ENCODE results near the gene TRAM2.

The TRAM2 gene

DNA sequence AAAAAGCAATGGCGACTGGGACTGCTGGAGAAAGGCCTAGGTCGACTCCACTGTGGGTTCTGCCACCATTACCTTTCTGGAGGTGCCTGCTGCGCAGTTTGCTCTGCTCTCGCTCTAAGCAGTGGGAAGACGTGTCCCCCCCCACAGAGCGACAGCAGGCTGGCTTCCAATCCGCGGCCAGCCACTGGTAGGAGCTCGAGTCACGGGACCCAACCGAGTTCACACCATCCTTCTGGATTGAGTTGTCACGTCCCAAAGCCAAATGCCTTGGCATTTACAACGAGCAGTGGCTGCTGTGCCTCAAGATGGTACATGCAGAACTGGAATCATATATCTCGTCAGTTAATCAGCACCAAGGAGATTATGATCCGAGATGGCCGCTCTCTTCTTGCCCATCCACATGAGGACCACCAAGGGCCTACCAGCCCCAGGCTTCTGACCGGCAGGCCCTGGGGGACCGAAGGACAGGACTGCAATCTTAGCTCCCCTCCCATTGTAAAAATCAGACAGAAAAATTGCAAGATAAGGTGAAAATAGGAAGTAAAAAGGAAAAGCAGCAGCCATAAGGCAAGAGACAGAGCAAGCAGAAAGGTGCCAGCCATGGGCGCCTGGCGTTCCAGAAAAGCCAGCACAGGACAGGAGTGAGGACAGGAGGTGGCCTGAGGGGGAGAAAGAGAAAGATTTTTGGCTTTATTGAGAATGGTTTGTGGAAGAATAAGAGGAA, 74.4 kb downstream of the TRAM2 start:
- no peak for DNase-seq (ENCODE audit: low read depth, low spot score)
- in situ Hi-C loops (cut with HindIII; ENCODE audit: low sequenced_read_pairs): no loop called here
- TF ChIP-seq, protein P1, sequence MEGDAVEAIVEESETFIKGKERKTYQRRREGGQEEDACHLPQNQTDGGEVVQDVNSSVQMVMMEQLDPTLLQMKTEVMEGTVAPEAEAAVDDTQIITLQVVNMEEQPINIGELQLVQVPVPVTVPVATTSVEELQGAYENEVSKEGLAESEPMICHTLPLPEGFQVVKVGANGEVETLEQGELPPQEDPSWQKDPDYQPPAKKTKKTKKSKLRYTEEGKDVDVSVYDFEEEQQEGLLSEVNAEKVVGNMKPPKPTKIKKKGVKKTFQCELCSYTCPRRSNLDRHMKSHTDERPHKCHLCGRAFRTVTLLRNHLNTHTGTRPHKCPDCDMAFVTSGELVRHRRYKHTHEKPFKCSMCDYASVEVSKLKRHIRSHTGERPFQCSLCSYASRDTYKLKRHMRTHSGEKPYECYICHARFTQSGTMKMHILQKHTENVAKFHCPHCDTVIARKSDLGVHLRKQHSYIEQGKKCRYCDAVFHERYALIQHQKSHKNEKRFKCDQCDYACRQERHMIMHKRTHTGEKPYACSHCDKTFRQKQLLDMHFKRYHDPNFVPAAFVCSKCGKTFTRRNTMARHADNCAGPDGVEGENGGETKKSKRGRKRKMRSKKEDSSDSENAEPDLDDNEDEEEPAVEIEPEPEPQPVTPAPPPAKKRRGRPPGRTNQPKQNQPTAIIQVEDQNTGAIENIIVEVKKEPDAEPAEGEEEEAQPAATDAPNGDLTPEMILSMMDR (IDR thresholded peaks at IDR 0.05; ENCODE audit: low read depth, low read length): no peak
- H3K4me3 ChIP-seq (ENCODE audit: low read depth, low read length): no peak overlapping the region

DNA sequence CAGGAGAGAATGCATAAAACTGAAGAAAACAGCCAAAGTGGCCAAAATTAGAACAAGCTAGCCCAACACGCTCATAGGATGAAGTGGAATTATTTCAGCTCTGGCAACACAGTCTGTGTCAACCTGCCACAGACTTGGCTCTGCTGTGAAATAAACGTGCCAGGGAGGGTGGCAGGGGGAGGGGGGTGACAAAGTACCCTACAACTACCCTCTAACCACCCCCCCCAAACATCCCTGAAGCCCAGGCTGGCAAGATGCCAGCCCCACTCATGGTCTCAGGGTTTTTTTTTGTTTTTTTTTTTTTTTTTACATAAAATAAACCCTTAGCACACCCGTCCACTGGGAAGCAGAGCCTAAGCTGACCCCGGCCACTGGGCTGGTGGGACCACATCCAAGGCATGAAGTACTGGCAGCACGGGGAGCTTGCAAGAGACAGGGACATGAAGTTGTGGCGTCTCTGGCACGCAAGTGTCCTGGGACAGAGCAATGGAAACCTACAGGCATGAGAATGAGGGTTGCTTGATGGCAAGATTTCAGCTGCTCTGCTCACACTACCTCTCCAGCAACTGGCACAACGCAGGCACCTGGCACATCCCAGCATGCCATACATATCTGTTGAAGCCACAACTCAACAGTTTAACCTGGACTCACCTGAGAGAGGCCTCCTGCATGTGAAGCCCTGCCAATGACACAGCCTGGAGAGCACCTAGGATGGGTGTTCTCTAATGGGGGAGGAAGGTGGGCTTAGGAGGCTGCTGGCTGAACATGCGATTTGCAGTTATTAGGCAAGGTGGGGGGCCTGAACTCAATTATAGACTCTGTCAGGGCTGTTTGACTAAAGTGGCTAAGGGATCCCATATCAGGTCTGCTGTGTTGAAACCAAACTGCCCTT, 76.4 kb downstream of the TRAM2 start:
- in situ Hi-C loops (cut with HindIII; ENCODE audit: low sequenced_read_pairs): no loop called here
- TF ChIP-seq, protein P1 (IDR thresholded peaks at IDR 0.05; ENCODE audit: low read depth, low read length): no peak
- no peak overlapping the region for H3K4me3 ChIP-seq (ENCODE audit: low read depth, low read length)
- DNase-seq (ENCODE audit: low read depth, low spot score): no peak

DNA sequence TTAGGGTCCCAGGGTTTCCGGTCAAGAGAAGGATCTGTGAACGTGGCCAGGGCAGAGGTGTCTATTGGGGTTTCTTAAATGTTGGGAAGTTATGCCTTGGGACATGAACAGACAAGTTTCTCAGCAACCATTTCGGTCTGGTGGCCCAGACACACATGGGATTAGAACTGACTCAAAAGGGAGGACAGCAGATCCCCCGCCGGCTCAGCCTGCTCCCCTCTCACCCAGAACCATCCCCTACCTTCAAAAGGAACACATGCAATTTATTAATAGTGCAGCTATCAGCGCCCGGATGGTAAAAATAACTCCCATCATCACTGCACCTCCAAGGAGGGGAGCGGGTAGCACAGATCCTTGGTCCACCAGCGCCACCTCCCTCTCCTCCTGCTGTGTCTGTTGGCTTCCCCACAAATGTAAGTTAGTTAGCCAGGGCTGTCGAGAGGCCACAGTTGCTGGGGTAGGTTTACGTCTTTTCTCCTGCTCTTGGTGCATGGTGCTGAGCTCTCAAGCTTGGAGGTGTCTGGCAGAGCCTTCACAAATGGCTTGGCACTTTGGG, 77.1 kb downstream of the TRAM2 start:
- no peak for DNase-seq (ENCODE audit: low read depth, low spot score)
- TF ChIP-seq, protein P1 (IDR thresholded peaks at IDR 0.05; ENCODE audit: low read depth, low read length): no peak
- in situ Hi-C loops (cut with HindIII; ENCODE audit: low sequenced_read_pairs): no loop called here
- H3K4me3 ChIP-seq (ENCODE audit: low read depth, low read length): no peak overlapping the region

DNA sequence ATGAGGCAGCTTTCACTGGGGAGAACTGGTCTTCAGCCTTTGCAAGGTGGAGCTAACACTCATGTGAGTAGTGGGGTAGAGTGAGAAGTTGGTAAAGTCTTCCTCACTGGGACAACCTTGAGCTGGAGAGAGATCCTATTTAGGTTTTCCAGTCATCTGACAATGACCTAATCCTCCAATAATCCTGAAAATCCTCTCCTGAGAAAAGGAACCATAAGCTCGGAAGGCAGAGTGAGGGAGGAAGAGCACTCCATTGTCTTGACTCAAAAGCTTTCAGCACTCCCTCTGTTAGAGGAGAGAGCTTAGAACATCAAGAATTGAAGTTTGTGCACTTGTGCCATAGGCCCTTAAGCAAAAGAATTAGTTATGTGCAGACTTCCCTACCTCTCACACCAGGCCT, 77.8 kb downstream of the TRAM2 start:
- TF ChIP-seq, protein P1 (IDR thresholded peaks at IDR 0.05; ENCODE audit: low read depth, low read length): no peak
- DNase-seq (ENCODE audit: low read depth, low spot score): peak; percentile 55
- in situ Hi-C loops (cut with HindIII; ENCODE audit: low sequenced_read_pairs): no loop called here

DNA sequence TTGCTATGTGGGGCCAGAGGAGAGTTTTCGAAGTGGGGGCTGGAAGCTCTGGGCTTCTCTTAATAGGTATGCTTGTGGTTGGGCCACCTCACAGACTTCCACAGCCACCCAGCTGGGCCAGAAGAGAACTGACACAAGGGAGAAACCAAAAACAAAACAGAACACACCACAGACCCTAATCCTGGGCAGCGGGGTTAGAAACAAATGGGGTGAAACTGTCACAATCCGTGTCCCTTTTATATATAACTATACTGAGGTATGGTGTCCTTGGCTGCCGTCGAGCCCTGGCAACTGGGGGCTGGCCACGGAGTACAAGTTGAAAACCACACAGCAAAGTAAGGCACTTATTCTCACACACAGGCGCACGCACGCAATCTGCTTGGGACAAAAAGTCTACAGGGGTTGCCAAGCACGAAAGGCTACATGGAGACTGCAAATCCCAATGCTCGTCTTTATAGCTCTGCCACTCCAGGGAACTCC, 78.3 kb downstream of the TRAM2 start:
- TF ChIP-seq, protein P1 (IDR thresholded peaks at IDR 0.05; ENCODE audit: low read depth, low read length): no peak
- H3K4me3 ChIP-seq (ENCODE audit: low read depth, low read length): no peak overlapping the region
- in situ Hi-C loops (cut with HindIII; ENCODE audit: low sequenced_read_pairs): no loop called here
- DNase-seq (ENCODE audit: low read depth, low spot score): no peak

More for the DNA sequence above, 77.8 kb downstream of the TRAM2 start:
- no peak overlapping the region for H3K4me3 ChIP-seq (ENCODE audit: low read depth, low read length)

DNA sequence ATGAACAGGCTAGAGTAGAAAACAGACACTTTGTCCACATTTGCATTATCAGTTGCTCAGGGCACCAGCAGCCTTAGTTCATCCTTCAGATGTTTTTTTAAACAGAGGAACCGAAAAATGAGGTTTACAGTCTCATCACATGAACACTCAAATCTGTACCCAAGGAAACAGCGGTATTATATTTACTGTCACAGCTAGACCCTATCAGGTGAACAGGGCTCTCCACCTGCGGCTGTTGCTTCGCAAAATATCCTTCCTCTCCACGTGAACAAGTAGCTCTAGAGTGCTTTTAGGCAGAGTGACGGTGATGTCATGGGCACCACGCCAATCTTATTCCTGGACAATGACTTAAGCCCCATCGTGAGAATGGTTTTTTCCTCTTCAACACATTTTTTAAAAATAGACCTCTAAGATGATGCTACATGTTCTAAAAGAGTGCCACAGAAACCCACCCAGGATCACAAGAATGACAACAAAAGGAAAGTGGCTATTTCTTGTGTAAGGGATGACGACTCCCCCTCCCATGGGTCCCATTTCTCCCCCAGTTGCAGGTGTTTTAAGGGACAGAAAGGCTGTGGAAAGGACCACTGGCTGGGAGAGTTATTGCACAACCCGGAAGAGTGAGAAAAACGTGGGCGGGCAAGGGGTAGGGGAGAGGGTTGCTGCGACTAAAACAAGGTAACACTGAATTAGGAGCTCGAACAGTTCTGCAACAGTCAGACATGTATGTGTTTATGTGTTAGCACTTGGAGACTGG, 79.0 kb downstream of the TRAM2 start:
- TF ChIP-seq, protein P1 (IDR thresholded peaks at IDR 0.05; ENCODE audit: low read depth, low read length): no peak
- H3K4me3 ChIP-seq (ENCODE audit: low read depth, low read length): no peak overlapping the region
- in situ Hi-C loops (cut with HindIII; ENCODE audit: low sequenced_read_pairs): no loop called here
- peak; percentile 39 for DNase-seq (ENCODE audit: low read depth, low spot score)
